DOHH2 (cell line): ENCODE results near the gene PI3.

ENCODE experiments used
- EZH2phosphoT487 ChIP-seq: fragments of 200-600 bp; sonication (generic); IDR thresholded peaks from 2 replicates; pipeline ENCODE4 v1.6.1; 2017; ENCODE audit warnings: borderline replicate concordance, mild to moderate bottlenecking, antibody characterized with exemption, low read length, moderate library complexity, mixed read lengths
- TF ChIP-seq, protein P1 (sequence below): fragments of 200-600 bp; sonication (generic); IDR thresholded peaks from one replicate; pipeline ENCODE4 v1.5.1; 2014; ENCODE audit warnings: antibody characterized with exemption, mild to moderate bottlenecking, low read depth, low read length; ENCODE audit not compliant: poor library complexity, severe bottlenecking

DNA sequence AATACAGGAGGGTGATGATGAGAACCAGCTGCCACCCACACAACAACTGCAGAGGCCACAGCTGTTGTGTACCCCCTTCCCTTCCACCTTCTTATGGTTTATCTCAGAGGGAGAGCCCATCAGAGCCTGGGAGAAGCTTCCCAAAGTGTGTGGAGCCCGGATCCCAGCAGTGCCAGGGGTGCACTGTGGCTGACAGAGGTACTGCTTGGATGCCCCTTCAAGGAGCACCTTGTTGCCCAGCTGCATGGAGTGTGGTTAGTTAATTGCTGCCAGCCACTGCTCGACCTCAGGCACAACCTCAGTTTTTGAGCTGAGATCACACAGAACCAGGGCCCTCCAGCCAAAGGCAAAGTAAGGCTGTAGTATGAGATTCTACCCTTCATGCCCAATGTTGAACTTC is 13.0 kb downstream of the PI3 start:
- TF ChIP-seq, protein P1, sequence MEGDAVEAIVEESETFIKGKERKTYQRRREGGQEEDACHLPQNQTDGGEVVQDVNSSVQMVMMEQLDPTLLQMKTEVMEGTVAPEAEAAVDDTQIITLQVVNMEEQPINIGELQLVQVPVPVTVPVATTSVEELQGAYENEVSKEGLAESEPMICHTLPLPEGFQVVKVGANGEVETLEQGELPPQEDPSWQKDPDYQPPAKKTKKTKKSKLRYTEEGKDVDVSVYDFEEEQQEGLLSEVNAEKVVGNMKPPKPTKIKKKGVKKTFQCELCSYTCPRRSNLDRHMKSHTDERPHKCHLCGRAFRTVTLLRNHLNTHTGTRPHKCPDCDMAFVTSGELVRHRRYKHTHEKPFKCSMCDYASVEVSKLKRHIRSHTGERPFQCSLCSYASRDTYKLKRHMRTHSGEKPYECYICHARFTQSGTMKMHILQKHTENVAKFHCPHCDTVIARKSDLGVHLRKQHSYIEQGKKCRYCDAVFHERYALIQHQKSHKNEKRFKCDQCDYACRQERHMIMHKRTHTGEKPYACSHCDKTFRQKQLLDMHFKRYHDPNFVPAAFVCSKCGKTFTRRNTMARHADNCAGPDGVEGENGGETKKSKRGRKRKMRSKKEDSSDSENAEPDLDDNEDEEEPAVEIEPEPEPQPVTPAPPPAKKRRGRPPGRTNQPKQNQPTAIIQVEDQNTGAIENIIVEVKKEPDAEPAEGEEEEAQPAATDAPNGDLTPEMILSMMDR = no peak
- TF ChIP-seq EZH2phosphoT487 = no peak
